Ascending aorta (tissue), 2 donors: ENCODE measurements around the gene NEURL3. TPM values are rescaled to one million over a fixed set of nuclear protein-coding genes. Genes with fewer than 3 reads are reported as not detected.

Experiments
- DNase-seq, 2 donors: peaks; one replicate each; pipeline ENCODE4 v3.0.0-alpha.2; 2019; ENCODE audit warnings: low spot score in 2 of 2
- H3K27ac ChIP-seq, 2 donors: fragments of 200-600 bp; sonication (generic); one replicate each; pipeline ENCODE4 v1.5.1; 2016 to 2017; ENCODE audit warnings: mild to moderate bottlenecking in 1 of 2
- H3K27me3 ChIP-seq: fragments of 200-600 bp; sonication (generic); one replicate; pipeline ENCODE4 v1.5.1; 2017
- H3K36me3 ChIP-seq, 2 donors: fragments of 200-600 bp; sonication (generic); one replicate each; pipeline ENCODE4 v1.5.1; 2016
- H3K4me1 ChIP-seq, 2 donors: fragments of 200-600 bp; sonication (generic); one replicate each; pipeline ENCODE4 v1.5.1; 2016 to 2017; ENCODE audit warnings: mild to moderate bottlenecking in 1 of 2
- H3K4me3 ChIP-seq, 2 donors: fragments of 200-600 bp; sonication (generic); one replicate each; pipeline ENCODE4 v1.5.1; 2016 to 2017; ENCODE audit warnings: mild to moderate bottlenecking in 1 of 2
- H3K9me3 ChIP-seq, 2 donors: fragments of 200-600 bp; sonication (generic); one replicate each; pipeline ENCODE4 v1.5.1; 2016
- intact Hi-C: fragments of 100-400 bp; cut with DNase I; formaldehyde crosslinking; loops from one replicate; pipeline ENCODE4 v1.15.1; 2023
- total RNA-seq: library from RNA; depleted of rRNA; stranded (reverse); fragments of >200 nt; gene quantifications from one replicate; pipeline ENCODE4 v1.1.0, GENCODE V29; 2016
- TF ChIP-seq, protein P1 (sequence below), 3 experiments: fragments of 200-600 bp in 2 of 3; fragments of 450-650 bp in 1 of 3; sonication (generic) in 2 of 3; IDR thresholded peaks; one replicate each; pipeline ENCODE4 v1.5.1; 2016 to 2019; ENCODE audit warnings: antibody characterized with exemption in 3 of 3, mild to moderate bottlenecking in 1 of 3, moderate library complexity in 1 of 3

The NEURL3 gene
- total RNA-seq, 1 donor from 2014 or later: not detected

DNA sequence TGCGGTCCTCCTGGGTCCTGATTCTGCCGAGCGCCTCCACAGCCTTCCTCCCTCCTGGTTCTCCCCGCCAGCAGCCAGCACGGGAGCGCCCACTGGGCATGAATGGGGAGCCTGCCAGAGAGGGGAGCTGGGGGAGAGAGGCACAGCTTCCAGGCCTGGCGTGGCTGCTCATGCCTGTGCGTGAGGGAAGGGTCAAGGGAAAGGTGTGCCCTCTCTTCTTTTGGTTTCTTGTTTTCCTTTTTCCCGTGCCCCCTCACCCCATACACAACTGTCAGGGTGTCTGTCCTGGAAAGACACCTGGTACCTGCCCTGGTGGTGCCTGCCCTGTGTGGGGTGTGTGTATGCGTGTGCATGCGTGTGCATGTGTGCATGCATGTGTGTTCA, 4.7 kb upstream of the NEURL3 start:
- no peaks in the 10 kb centered on the region for H3K9me3 ChIP-seq
- TF ChIP-seq, protein P1, sequence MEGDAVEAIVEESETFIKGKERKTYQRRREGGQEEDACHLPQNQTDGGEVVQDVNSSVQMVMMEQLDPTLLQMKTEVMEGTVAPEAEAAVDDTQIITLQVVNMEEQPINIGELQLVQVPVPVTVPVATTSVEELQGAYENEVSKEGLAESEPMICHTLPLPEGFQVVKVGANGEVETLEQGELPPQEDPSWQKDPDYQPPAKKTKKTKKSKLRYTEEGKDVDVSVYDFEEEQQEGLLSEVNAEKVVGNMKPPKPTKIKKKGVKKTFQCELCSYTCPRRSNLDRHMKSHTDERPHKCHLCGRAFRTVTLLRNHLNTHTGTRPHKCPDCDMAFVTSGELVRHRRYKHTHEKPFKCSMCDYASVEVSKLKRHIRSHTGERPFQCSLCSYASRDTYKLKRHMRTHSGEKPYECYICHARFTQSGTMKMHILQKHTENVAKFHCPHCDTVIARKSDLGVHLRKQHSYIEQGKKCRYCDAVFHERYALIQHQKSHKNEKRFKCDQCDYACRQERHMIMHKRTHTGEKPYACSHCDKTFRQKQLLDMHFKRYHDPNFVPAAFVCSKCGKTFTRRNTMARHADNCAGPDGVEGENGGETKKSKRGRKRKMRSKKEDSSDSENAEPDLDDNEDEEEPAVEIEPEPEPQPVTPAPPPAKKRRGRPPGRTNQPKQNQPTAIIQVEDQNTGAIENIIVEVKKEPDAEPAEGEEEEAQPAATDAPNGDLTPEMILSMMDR (IDR thresholded peaks at IDR 0.05): no peak
- H3K27me3 ChIP-seq: no peaks in the 10 kb centered on the region
- H3K4me3 ChIP-seq: no peak overlapping the region
- no peaks in the 10 kb centered on the region for H3K36me3 ChIP-seq
- peaks cover 8 to 15% of the 10 kb centered on the region in 2 donors for H3K4me1 ChIP-seq
- intact Hi-C loops: loop anchor here (1.0 to 5.0 kb wide), 8 partner anchors 17 to 365 kb away; partner anchors contain the start of genes DUSP2, SNRNP200 and STARD7
- H3K27ac ChIP-seq: no peak overlapping the region
- DNase-seq: no peak

DNA sequence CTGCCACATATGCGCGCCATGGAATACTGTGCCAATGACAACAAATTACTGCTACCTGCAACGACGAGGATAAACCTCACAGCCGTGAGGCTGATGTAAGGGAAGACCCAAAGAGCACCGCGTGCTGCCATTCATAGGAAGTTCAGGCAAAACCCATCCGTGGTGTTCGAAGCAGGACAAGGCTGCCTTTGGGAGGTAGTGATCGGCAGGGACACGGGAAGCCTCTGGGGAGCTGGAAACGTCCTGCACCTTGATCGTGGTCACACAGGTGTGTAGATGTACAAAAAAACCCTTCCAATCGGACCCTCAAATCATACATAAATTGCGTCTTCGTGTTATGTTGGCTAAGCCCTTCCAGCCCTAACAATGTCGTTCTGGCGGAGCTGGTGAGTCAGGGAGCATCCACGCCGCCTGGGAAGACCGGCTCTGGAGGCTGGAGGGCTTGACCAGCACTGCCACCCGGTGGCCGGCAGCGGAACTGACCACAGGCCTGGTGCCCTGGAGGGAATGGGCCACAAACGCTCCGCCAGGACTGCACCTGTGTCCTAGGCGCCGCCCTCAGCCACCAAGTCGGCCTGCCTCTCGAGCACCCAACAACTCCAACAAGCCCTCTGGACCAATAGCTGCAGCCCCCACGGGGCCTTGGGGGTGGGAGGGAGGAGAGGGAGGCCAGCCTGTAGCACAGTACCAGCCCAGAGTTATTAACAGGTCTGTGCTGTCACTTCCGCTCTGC, 4.1 kb upstream of the NEURL3 start:
- Histone ChIP-seq H3K4me1 (peaks cover 8 to 15% of the 10 kb centered on the region in 2 donors), H3K4me3 (peak overlapping the region in 1 of 2 donors; percentile 25), H3K27ac (no peak overlapping the region), H3K9me3 (no peaks in the 10 kb centered on the region), H3K36me3 (no peaks in the 10 kb centered on the region), H3K27me3 (no peaks in the 10 kb centered on the region)
- DNase-seq: peak; percentile 53 to 95
- TF ChIP-seq, protein P1 (IDR thresholded peaks at IDR 0.05): peak; percentile 94 to 98 (median 96)
- intact Hi-C loops: loop anchor here (1.0 to 5.0 kb wide), 8 partner anchors 18 to 364 kb away; partner anchors contain the start of genes DUSP2, SNRNP200 and STARD7

DNA sequence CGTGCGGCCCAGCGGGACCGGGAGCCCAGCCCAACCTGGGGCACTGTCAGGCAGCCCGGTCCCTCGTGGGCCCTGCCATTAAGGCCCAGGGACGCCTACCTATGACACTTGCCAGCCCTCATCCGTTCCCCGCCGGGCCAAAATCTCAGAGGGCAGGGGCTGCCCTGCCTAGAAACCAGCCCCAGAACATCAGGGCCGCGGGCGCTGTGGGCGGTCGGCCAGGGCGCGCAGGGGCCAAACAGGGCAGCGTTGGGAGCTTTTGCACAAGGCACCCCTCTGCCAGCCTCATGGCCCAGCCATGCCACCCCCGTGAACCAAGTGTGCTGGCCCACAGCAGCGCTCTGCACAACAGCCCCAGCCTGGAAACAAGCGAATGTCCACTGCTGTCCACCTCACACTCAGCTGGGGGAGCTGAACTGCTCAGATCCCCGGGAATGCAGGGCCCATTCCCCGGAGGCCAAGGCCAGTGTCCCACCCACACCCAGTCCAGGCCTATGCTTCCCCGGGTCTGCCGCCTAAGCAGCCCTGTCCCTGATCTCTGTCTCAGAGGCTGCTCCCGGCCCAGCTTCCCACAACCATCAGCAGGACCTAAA, 3.5 kb upstream of the NEURL3 start:
- no peak overlapping the region for H3K27ac ChIP-seq
- intact Hi-C loops: loop anchor here (1.0 to 5.0 kb wide), 8 partner anchors 18 to 364 kb away; partner anchors contain the start of genes DUSP2, SNRNP200 and STARD7
- H3K27me3 ChIP-seq: no peaks in the 10 kb centered on the region
- peaks cover 8 to 15% of the 10 kb centered on the region in 2 donors for H3K4me1 ChIP-seq
- peak in 1 of 2 donors; percentile 63 for DNase-seq
- peak overlapping the region in 1 of 2 donors; percentile 58 for H3K4me3 ChIP-seq
- TF ChIP-seq, protein P1 (IDR thresholded peaks at IDR 0.05): no peak
- H3K9me3 ChIP-seq: no peaks in the 10 kb centered on the region
- H3K36me3 ChIP-seq: no peaks in the 10 kb centered on the region

- peak in 1 of 2 donors; percentile 89 for DNase-seq
- peak overlapping the region; percentile 43 to 58 for H3K4me3 ChIP-seq
- no peaks in the 10 kb centered on the region for H3K9me3 ChIP-seq
- intact Hi-C loops: loop anchor here (2.0 to 5.0 kb wide), 5 partner anchors 19 to 363 kb away; partner anchors contain the start of genes DUSP2 and STARD7
- H3K4me1 ChIP-seq: peaks cover 8 to 15% of the 10 kb centered on the region in 2 donors
- H3K36me3 ChIP-seq: no peaks in the 10 kb centered on the region
- H3K27me3 ChIP-seq: no peaks in the 10 kb centered on the region
- H3K27ac ChIP-seq: no peak overlapping the region
- TF ChIP-seq, protein P1 (IDR thresholded peaks at IDR 0.05): peak; percentile 98 to 100 (median 100)
Observed at GRCh38 chr2:96507957-96508520, 2.9 kb upstream of the NEURL3 start.

DNA sequence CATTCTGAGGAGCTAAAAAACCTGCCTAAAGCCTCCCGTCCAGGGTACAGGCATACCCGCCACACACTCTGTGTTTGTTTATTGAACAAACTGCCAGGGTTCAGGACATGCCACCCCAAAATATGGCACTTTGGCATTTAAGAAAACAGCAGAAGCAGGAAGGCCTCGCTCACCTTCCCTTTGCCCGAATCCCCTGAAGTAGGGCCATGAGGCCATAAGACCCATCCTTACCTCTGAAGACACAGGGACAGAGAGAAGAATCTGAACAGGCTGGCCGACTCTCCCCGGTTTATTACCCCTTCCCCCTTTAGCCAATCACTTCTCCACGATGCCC, 1.7 kb upstream of the NEURL3 start:
- Histone ChIP-seq H3K4me1 (peaks cover 8 to 15% of the 10 kb centered on the region in 2 donors), H3K27ac (no peak overlapping the region), H3K27me3 (no peaks in the 10 kb centered on the region), H3K36me3 (no peaks in the 10 kb centered on the region), H3K9me3 (no peaks in the 10 kb centered on the region), H3K4me3 (no peak overlapping the region)
- peak in 1 of 2 donors; percentile 39 for DNase-seq
- intact Hi-C loops: loop anchor here (5.0 kb wide), 1 partner anchor 35 kb away; no protein-coding TSS in a partner anchor
- TF ChIP-seq, protein P1 (IDR thresholded peaks at IDR 0.05): no peak
